ENCODE measurements around the gene HOXB5. TPM values are rescaled to one million over a fixed set of nuclear protein-coding genes. Genes with fewer than 3 reads are reported as not detected.

Gene HOXB5
- total and polyA plus RNA-seq, 2 experiments from 2014 or later: 0.27 to 4.4 TPM

GRCh38 chr17:48615963-48616716 is 22.6 kb upstream of the HOXB5 start:
- Histone ChIP-seq H3K27ac (no peak overlapping the region), H2AFZ (no peak overlapping the region), H4K20me1 (ENCODE audit: insufficient read depth, poor library complexity, severe bottlenecking) (no peaks in the 10 kb centered on the region), H3K4me1 (ENCODE audit: insufficient read depth) (peaks cover 6% of the 10 kb centered on the region), H3K36me3 (replicated peaks; ENCODE audit: insufficient read depth, low read depth) (no peaks in the 10 kb centered on the region), H3K9me2 (replicated peaks; ENCODE audit: insufficient read depth) (no peaks in the 10 kb centered on the region), H3K79me2 (no peaks in the 10 kb centered on the region), H3K4me2 (peak overlapping the region; percentile 78), H3K9me3 (ENCODE audit: low read depth) (no peaks in the 10 kb centered on the region), H3K27me3 (peaks cover 94% of the 10 kb centered on the region), H3K4me3 (no peak overlapping the region)
- WGBS (ENCODE audit: low lambda C conversion rate, missing lambda C conversion rate): 20% methylated on average over 17 of the region's 17 CpGs
- no peak for DNase-seq (ENCODE audit: low spot score)
- TF ChIP-seq EZH2 (IDR thresholded peaks at IDR 0.05; ENCODE audit: borderline replicate concordance): no peak
- TF ChIP-seq CTCF (IDR thresholded peaks at IDR 0.05; ENCODE audit: poor library complexity): no peak
- TF ChIP-seq EZH2phosphoT487 (IDR thresholded peaks at IDR 0.05; ENCODE audit: low read depth, severe bottlenecking, unreplicated experiment): peak; percentile 30

- no peak for DNase-seq (ENCODE audit: low spot score)
- Histone ChIP-seq H3K4me2 (peak within 1 kb of the TSS; percentile 78), H3K27me3 (peaks cover 94% of the 10 kb centered on the region), H3K9me3 (ENCODE audit: low read depth) (no peaks in the 10 kb centered on the region), H3K79me2 (no peaks in the 10 kb centered on the region), H3K4me3 (no peak within 1 kb of the TSS), H2AFZ (peak within 1 kb of the TSS; percentile 20), H3K27ac (no peak within 1 kb of the TSS), H4K20me1 (ENCODE audit: insufficient read depth, poor library complexity, severe bottlenecking) (no peaks in the 10 kb centered on the region), H3K9me2 (replicated peaks; ENCODE audit: insufficient read depth) (no peaks in the 10 kb centered on the region), H3K4me1 (ENCODE audit: insufficient read depth) (peaks cover 6% of the 10 kb centered on the region), H3K36me3 (replicated peaks; ENCODE audit: insufficient read depth, low read depth) (no peaks in the 10 kb centered on the region)
- WGBS (ENCODE audit: low lambda C conversion rate, missing lambda C conversion rate): 9% methylated on average over 40 of the region's 41 CpGs
- TF ChIP-seq CTCF (IDR thresholded peaks at IDR 0.05; ENCODE audit: poor library complexity) (no peak), EZH2 (IDR thresholded peaks at IDR 0.05; ENCODE audit: borderline replicate concordance) (peak; percentile 72)
Observed at GRCh38 chr17:48615047-48615962, 21.7 kb upstream of the HOXB5 start, which contains the start of gene HOXB8. Gene HOXB8, minus strand, starts transcription at chr17:48615292. Its CDS starts 588 bp downstream, at chr17:48614704.

GRCh38 chr17:48613862-48614694 is 20.5 kb upstream of the HOXB5 start:
- Histone ChIP-seq H2AFZ (peak overlapping the region; percentile 20), H3K4me1 (ENCODE audit: insufficient read depth) (no peaks in the 10 kb centered on the region), H3K9me2 (replicated peaks; ENCODE audit: insufficient read depth) (no peaks in the 10 kb centered on the region), H3K27ac (no peak overlapping the region), H3K36me3 (replicated peaks; ENCODE audit: insufficient read depth, low read depth) (no peaks in the 10 kb centered on the region), H3K9me3 (ENCODE audit: low read depth) (no peaks in the 10 kb centered on the region), H4K20me1 (ENCODE audit: insufficient read depth, poor library complexity, severe bottlenecking) (no peaks in the 10 kb centered on the region), H3K79me2 (no peaks in the 10 kb centered on the region), H3K4me2 (peak overlapping the region; percentile 78), H3K4me3 (peak overlapping the region; percentile 0), H3K27me3 (peaks cover 95% of the 10 kb centered on the region)
- DNase-seq (ENCODE audit: low spot score): no peak
- TF ChIP-seq EZH2phosphoT487 (IDR thresholded peaks at IDR 0.05; ENCODE audit: low read depth, severe bottlenecking, unreplicated experiment) (peak; percentile 90), EZH2 (IDR thresholded peaks at IDR 0.05; ENCODE audit: borderline replicate concordance) (peak; percentile 99), CTCF (IDR thresholded peaks at IDR 0.05; ENCODE audit: poor library complexity) (no peak)
- 5% methylated on average over 53 of the region's 55 CpGs for WGBS (ENCODE audit: low lambda C conversion rate, missing lambda C conversion rate)
